Activated gamma-delta T cell (primary cell): Measurements from ENCODE around the gene ORC5.
"Not testable (repeated sequence)": the region's sequence is repeated elsewhere in the genome, so short reads cannot be mapped to it uniquely, and the experiment has no call there.

ENCODE experiments used
- DNase-seq: peaks from one replicate; lab custom pipeline; 2025; lab: John Stamatoyannopoulos, UW
- total RNA-seq, 2 donors: gene quantifications; one replicate each; lab custom pipeline; 2026; lab: John Stamatoyannopoulos, UW

ORC5 gene
- 27.0 to 29.0 reads per million in 2 donors for total RNA-seq

GRCh38 chr7:104207731-104208420 lies at the start of gene ORC5:
Gene ORC5 (minus strand): TSS chr7:104208013. CDS start chr7:104207904, 109 bp downstream.
- DNase-seq = peak; percentile 56

- no peak for DNase-seq
Observed at GRCh38 chr7:104255616-104256015, 47.8 kb upstream of the ORC5 start.

DNA sequence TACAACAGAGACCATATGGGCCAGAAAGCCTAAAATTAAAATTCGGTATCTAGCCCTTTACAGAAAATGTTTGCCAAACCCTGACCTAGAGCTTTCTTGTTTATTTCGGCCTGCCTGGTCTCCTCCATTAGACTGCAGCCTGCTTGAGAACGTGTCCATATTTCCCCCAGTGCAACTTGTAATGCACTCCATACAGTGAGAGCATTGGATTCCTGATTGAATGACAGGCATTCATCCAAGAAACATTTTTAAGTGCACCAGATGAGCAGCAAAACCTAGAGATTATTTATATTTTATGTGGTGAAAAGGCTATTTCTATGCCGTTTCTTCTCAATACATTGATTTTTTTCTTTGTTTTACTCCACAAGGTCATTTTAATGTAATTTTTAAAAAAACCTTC lies 47.4 kb upstream of the ORC5 start:
- DNase-seq = no peak

- no peak for DNase-seq
Observed at GRCh38 chr7:104254696-104255095, 46.9 kb upstream of the ORC5 start.

DNA sequence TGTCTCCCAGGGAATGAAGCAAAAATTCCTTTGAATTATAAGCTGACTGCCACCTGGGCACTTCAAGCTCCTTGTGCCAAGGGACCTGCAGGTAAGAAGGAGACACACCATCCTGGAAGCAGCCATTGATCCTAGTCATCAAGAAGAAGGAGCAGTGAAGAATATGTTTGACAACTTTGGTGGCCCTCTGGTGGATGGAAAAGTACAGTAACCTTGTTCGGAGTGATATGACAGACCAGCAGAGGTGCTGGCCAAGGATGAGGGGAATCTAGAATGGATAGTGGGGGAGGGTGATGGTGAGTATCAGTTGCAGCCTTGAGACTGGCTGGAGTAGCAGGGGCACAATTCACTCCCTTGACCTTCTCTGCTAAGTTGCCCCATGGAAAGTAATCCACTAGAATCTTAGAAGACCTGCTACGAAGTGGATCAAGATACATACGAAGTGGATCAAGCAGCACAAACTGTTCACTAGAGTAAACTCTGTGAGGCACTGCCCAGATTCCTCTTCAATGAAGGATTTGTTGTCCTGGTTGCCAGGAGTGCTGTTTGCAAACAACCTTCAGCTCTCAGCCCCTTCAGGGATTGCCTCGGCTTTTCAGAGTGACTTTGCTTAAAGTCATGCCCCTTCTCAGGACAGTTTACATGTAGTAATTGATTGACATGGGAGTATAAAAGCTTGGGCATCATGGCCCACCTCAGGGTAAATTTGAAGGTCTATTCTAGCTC lies 44.8 kb upstream of the ORC5 start:
- DNase-seq = no peak

- DNase-seq = no peak
Observed at GRCh38 chr7:104242638-104243037, 34.8 kb upstream of the ORC5 start.

DNA sequence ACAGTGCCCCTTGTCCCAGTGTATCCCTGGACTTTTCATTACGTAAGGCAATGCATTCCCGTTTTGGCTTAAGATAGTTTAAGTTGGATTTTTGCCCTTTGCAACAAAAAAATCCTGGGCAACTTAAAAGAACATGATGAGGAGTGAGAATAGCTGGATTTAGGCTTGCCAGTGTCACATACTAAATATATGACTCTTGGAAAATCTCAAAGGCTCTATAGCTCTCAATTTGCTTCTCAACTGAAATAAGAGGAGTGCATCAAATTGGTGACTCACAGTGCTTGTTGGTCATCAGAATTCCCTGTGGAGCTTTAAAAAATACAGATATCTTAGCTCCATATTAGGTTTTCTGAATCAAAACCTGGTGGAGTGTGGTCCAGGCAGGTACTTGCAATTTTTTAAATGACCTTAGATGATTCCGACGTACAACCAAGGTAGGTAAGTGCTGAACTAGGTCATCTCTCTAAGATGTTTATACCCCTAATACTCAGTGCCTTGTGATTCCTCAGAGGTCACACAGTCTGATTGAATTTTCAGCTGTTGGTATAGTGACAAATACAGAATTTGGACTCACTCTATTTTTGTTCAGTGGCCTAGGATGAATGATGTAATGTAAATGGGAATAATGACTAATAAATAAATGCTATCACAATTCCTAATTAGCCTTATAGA lies 33.9 kb upstream of the ORC5 start:
- no peak for DNase-seq

- no peak for DNase-seq
Observed at GRCh38 chr7:104241135-104241534, 33.3 kb upstream of the ORC5 start.

DNA sequence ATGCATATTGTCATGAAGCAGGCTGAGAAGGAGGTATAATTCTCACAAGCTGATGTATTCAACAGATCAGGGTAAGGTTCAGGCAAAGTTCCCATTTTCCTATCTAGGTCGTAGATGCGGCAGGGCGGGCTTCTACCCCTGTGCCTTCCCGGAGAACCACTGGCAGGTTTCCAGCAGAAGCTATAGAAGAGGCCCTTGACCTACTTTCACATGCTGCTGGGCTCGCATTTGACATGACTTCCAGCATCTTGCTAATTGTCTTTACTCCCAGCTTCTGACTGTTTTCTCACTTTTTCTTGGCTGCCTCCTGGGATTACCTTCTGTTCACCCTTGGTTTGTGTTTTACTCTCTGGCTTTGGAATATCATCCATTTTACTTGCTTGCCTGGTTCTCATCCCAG lies 32.6 kb upstream of the ORC5 start:
- no peak for DNase-seq

- DNase-seq = not testable (repeated sequence)
Observed at GRCh38 chr7:104234990-104235389, 27.2 kb upstream of the ORC5 start.

- no peak for DNase-seq
Observed at GRCh38 chr7:104231054-104232046, 23.5 kb upstream of the ORC5 start.

GRCh38 chr7:104230606-104231005 lies 22.8 kb upstream of the ORC5 start:
- no peak for DNase-seq

- DNase-seq = no peak
Observed at GRCh38 chr7:104228442-104228841, 20.6 kb upstream of the ORC5 start.

- no peak for DNase-seq
Observed at GRCh38 chr7:104225451-104225850, 17.6 kb upstream of the ORC5 start.

- DNase-seq = no peak
Observed at GRCh38 chr7:104217620-104218019, 9.8 kb upstream of the ORC5 start.

DNA sequence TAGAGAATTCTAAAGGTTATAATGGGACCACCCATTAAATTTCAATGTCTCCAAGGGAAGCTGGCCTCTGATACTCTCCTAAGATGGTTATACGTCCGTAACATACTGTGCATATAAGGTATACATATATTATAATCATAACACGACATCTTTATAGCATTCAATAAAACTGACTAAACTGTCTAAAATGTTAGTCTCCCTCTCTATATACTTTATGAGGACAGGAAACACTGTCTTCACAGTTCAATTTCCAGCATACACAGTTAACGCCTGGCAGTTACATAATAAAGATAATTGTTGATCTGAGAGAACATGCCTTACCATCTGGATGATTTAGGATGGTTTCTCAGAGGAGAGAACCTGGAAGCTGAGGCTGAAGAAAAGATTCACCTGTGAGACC lies 1.2 kb upstream of the ORC5 start:
- no peak for DNase-seq

GRCh38 chr7:104208421-104208780 lies 588 bp upstream of the ORC5 start:
- DNase-seq = no peak

DNA sequence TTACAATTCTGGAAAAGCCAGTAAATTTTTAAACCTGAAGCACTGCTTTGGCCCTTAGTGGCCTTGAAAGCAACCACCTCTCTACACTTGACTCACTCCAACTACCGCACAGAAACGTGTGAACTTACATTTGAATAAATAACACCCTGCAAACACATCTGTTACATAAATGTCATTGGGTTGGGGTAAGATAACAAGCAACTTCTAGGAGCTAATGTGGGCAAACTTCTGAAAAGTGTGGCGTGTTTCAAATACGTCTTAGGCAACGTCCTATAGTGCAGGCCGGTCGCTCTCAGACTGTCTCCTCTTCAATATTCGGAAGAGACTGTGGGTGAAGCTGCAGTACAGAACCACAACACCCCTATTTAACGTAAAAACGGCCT lies 474 bp downstream of the ORC5 start:
- DNase-seq = no peak

GRCh38 chr7:104206841-104207240 lies 972 bp downstream of the ORC5 start:
- DNase-seq = no peak

DNA sequence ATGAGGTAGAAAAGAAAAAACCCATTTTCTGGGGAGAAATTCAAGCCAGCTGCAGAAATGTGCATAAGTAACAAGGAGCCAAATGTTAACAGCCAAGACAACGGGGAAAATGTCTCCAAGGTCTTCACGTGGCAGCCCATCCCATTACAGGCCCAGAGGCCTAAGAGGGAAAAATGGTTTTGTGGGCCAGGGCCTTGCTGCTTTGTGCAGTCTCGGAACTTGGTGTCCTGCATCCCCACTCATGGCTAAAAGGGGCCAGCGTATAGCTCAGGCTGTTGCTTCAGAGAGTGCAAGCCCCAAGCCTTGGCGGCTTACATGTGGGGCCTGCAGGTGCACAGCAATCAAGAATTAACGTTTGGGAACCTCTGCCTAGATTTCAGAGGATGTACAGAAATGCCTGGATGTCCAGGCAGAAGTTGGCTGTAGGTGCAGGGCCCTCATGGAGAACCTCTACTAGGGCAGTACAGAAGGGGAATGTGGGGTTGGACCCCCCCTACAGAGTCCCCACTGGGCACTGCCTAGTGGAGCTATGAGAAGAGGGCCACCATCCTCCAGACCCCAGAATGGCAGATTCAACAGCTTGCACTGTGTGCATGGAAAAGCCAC lies 9.0 kb downstream of the ORC5 start:
- no peak for DNase-seq

- no peak for DNase-seq
Observed at GRCh38 chr7:104196161-104196560, 11.7 kb downstream of the ORC5 start.
